H4 (cell line): ENCODE data around the gene SLC43A1. TPM values are rescaled to one million over a fixed set of nuclear protein-coding genes. Genes with fewer than 3 reads are reported as not detected.

Source experiments
- total RNA-seq: library from RNA; depleted of rRNA; stranded (reverse); fragments of >200 nt; shearing (Covaris generic); gene quantifications from 2 replicates; pipeline ENCODE4 v1.2.3, GENCODE V29; 2014; rRNA removed

Gene SLC43A1
- total RNA-seq, 1 experiment from 2014 or later: 6.0 TPM

Other genes starting within 250 kb of the SLC43A1 start
- gene TNKS1BP1, start 190.8 kb downstream of the SLC43A1 start, total RNA-seq: 12.6 and 18.2 TPM in 2 replicates
- gene SSRP1, start 179.8 kb downstream of the SLC43A1 start, total RNA-seq: 123 and 145 TPM in 2 replicates
- not detected in 2 replicates for gene P2RX3, start 177.3 kb downstream of the SLC43A1 start, total RNA-seq
- gene PRG3, start 134.6 kb downstream of the SLC43A1 start, total RNA-seq: not detected in 2 replicates
- not detected in 2 replicates for gene PRG2, start 125.1 kb downstream of the SLC43A1 start, total RNA-seq
- 20.4 and 21.3 TPM in 2 replicates for gene SLC43A3, start 88.6 kb downstream of the SLC43A1 start, total RNA-seq
- gene RTN4RL2, start 55.2 kb downstream of the SLC43A1 start, total RNA-seq: 0.64 and 0.89 TPM in 2 replicates
- 111 and 118 TPM in 2 replicates for gene TIMM10, start 15.1 kb upstream of the SLC43A1 start, total RNA-seq
- not detected in 2 replicates for gene SMTNL1, start 21.9 kb upstream of the SLC43A1 start, total RNA-seq
- gene UBE2L6, start 52.0 kb upstream of the SLC43A1 start, total RNA-seq: 103 and 149 TPM in 2 replicates
- 1.2 and 8.3 TPM in 2 replicates for gene SERPING1, start 82.0 kb upstream of the SLC43A1 start, total RNA-seq
- gene YPEL4, start 134.2 kb upstream of the SLC43A1 start, total RNA-seq: 1.2 and 3.3 TPM in 2 replicates
- 24.4 and 27.5 TPM in 2 replicates for gene CLP1, start 142.1 kb upstream of the SLC43A1 start, total RNA-seq
- gene ZDHHC5, start 152.4 kb upstream of the SLC43A1 start, total RNA-seq: 23.5 and 32.4 TPM in 2 replicates
- gene MED19, start 196.5 kb upstream of the SLC43A1 start, total RNA-seq: 25.3 and 29.7 TPM in 2 replicates
- gene TMX2, start 196.9 kb upstream of the SLC43A1 start, total RNA-seq: 128 and 142 TPM in 2 replicates
- gene SELENOH, start 225.8 kb upstream of the SLC43A1 start, total RNA-seq: 218 and 298 TPM in 2 replicates
- not detected in 2 replicates for gene BTBD18, start 236.1 kb upstream of the SLC43A1 start, total RNA-seq
- gene CTNND1, start 246.1 kb upstream of the SLC43A1 start, total RNA-seq: 50.0 and 56.3 TPM in 2 replicates